Endodermal cell (in vitro differentiated cells): ENCODE measurements around the gene TAF3. TPM values are rescaled to one million over a fixed set of nuclear protein-coding genes. Genes with fewer than 3 reads are reported as not detected.

Source experiments
- DNase-seq: peaks from one replicate; pipeline ENCODE4 v3.0.0-alpha.2; 2017
- H3K27ac ChIP-seq: 2 replicates; pipeline ENCODE4 v1.5.1; 2013; ENCODE audit warnings: mild to moderate bottlenecking, low read depth, low read length, moderate library complexity
- H3K27me3 ChIP-seq: 2 replicates; pipeline ENCODE4 v1.6.1; 2013; ENCODE audit warnings: mild to moderate bottlenecking, low read length, moderate library complexity; ENCODE audit not compliant: insufficient read depth, control insufficient read depth, poor library complexity, severe bottlenecking
- H3K36me3 ChIP-seq: 2 replicates; pipeline ENCODE4 v1.7.0; 2013; ENCODE audit warnings: mild to moderate bottlenecking, low read length, moderate library complexity; ENCODE audit not compliant: control insufficient read depth, insufficient read depth
- H3K4me1 ChIP-seq: one replicate; pipeline ENCODE4 v1.7.0; 2013; ENCODE audit warnings: low read length; ENCODE audit not compliant: control insufficient read depth, insufficient read depth
- H3K4me3 ChIP-seq: 2 replicates; pipeline ENCODE4 v1.5.1; 2013; ENCODE audit warnings: mild to moderate bottlenecking, low read length, moderate library complexity
- H3K9ac ChIP-seq: 2 replicates; pipeline ENCODE4 v1.6.1; 2013; ENCODE audit warnings: mild to moderate bottlenecking, low read length, moderate library complexity; ENCODE audit not compliant: poor library complexity, severe bottlenecking; ENCODE audit errors: extremely low read depth
- H3K9me3 ChIP-seq: 2 replicates; pipeline ENCODE4 v1.6.1; 2013; ENCODE audit warnings: mild to moderate bottlenecking, low read length, moderate library complexity; ENCODE audit not compliant: control insufficient read depth
- H3K27ac Mint-ChIP-seq: 2 replicates; pipeline ENCODE4 v1.8.0; 2020; ENCODE audit warnings: mixed read lengths
- H3K27me3 Mint-ChIP-seq: 2 replicates; pipeline ENCODE4 v1.8.0; 2021; ENCODE audit warnings: mild to moderate bottlenecking, mixed read lengths; ENCODE audit not compliant: insufficient read depth
- H3K36me3 Mint-ChIP-seq: 2 replicates; pipeline ENCODE4 v1.8.0; 2020; ENCODE audit warnings: low read depth, mixed read lengths
- H3K4me1 Mint-ChIP-seq: 2 replicates; pipeline ENCODE4 v1.8.0; 2020; ENCODE audit warnings: mixed read lengths
- H3K4me3 Mint-ChIP-seq: 2 replicates; pipeline ENCODE4 v1.8.0; 2020; ENCODE audit warnings: mild to moderate bottlenecking, moderate library complexity, mixed read lengths
- H3K9me3 Mint-ChIP-seq: 2 replicates; pipeline ENCODE4 v1.8.0; 2020; ENCODE audit warnings: mild to moderate bottlenecking, mixed read lengths
- CTCF ChIP-seq: fragments of 200-600 bp; sonication (generic); conservative IDR thresholded peaks from 2 replicates; pipeline ENCODE4 v1.5.0; 2021; ENCODE audit warnings: antibody characterized with exemption, mild to moderate bottlenecking
- WGBS, 2 experiments: methylation state at CpG; one replicate each; pipeline versions ENCODE4 v1.1.5 to v1.1.7; 2013; ENCODE audit warnings: missing lambda C conversion rate in 2 of 2, mixed read lengths in 1 of 2; ENCODE audit not compliant: insufficient coverage in 1 of 2, insufficient read length in 1 of 2; 5-methylcytosine and 5-hydroxymethylcytosine counted together
- total RNA-seq, 2 donors: library from RNA; stranded (reverse); fragmentation: NEBNext Ultra II Directional in 1 of 2; extraction: Animal tissue kit (Norgen Biotek cat#: 25700) in 1 of 2; gene quantifications; 2 replicates in 1 of 2; 3 replicates in 1 of 2; pipeline ENCODE4 v1.2.1, GENCODE V29; 2021

Gene TAF3
- total RNA-seq, 2 donors from 2014 or later, result 9.9 to 10.0 TPM

DNA sequence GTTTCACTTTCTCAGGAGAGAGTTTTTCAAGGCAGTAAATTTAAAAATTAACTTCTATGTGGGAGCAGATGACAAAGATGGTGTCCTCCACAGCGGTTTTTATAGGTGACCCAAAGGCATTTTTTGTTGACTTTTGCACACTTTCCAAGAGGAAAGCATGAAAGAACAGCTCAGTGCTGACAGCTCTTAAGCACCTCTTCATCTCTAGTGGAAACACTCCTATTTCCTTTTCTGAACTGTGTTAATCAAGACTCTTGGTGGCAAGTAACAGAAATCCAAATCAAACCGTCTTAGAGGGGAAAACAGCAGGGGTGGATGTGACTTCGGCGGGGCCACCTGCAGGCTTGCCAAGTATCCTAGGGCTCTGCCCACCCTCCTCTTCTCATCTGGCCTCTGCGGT is 164.4 kb downstream of the TAF3 start:
- no peak for DNase-seq
- peaks cover 13% of the 10 kb centered on the region for H3K36me3 Mint-ChIP-seq
- H3K27me3 Mint-ChIP-seq, result no peaks in the 10 kb centered on the region
- Histone ChIP-seq H3K9me3 (no peaks in the 10 kb centered on the region), H3K27ac (no peak overlapping the region), H3K36me3 (peaks cover 4% of the 10 kb centered on the region), H3K27me3 (no peaks in the 10 kb centered on the region), H3K9ac (no peak overlapping the region), H3K4me1 (peaks cover 3% of the 10 kb centered on the region), H3K4me3 (no peak overlapping the region)
- 90 to 96% methylated on average over 4 to 5 of the region's 5 CpGs for WGBS, 2 experiments
- no peaks in the 10 kb centered on the region for H3K9me3 Mint-ChIP-seq
- H3K4me1 Mint-ChIP-seq, result peaks cover 11% of the 10 kb centered on the region
- no peak overlapping the region for H3K4me3 Mint-ChIP-seq
- no peak for TF ChIP-seq CTCF
- no peak overlapping the region for H3K27ac Mint-ChIP-seq

DNA sequence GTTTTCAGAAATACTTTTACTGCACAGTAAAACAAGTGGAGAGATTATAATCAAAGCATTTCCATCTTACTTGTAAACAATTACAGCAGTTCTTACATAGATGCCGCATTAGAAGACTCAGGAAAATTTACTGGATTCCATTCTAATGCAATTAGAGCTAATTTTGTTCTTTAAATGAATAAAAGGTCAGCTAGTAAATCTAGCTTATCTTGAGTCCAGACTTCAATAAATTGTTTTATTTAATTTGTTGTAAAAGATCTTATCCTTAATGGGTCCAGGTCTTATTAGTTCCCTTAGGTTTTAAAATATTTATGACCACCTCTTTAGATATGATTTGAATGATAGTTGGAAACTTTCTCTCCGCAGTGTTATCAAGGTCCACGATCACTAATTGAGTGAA is 166.0 kb downstream of the TAF3 start:
- H3K27me3 Mint-ChIP-seq, result no peaks in the 10 kb centered on the region
- H3K9ac ChIP-seq, result no peak overlapping the region
- peaks cover 7% of the 10 kb centered on the region for H3K36me3 Mint-ChIP-seq
- no peak overlapping the region for H3K4me3 ChIP-seq
- H3K4me1 ChIP-seq, result peaks cover 3% of the 10 kb centered on the region
- TF ChIP-seq CTCF, result no peak
- H3K27ac ChIP-seq, result no peak overlapping the region
- DNase-seq, result no peak
- H3K27ac Mint-ChIP-seq, result no peak overlapping the region
- no peaks in the 10 kb centered on the region for H3K9me3 Mint-ChIP-seq
- H3K36me3 ChIP-seq, result no peaks in the 10 kb centered on the region
- H3K4me1 Mint-ChIP-seq, result peaks cover 11% of the 10 kb centered on the region
- H3K9me3 ChIP-seq, result no peaks in the 10 kb centered on the region
- H3K4me3 Mint-ChIP-seq, result no peak overlapping the region
- H3K27me3 ChIP-seq, result no peaks in the 10 kb centered on the region
- 88 to 91% methylated on average over 3 of the region's 3 CpGs for WGBS, 2 experiments

DNA sequence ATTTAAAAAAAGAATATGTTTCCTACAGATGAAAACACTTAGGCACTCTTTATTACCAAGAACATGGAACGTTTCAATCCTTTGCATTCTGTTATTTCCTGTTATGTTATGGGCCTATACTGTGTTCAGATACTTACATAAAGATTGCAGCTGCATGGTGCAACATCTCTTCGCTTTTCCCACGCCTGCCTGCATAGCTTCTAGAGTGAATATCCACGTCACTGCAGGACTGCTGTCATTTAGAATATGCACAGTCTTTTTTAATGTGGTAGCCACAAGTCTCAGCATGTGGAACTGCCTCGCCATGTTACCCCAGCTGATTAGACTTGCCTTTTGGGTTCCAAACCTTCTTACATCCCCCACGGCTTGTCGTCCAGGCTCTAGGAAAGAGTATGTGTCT is 166.6 kb downstream of the TAF3 start:
- Mint-ChIP-seq H3K27me3 (no peaks in the 10 kb centered on the region), H3K27ac (no peak overlapping the region), H3K9me3 (no peaks in the 10 kb centered on the region), H3K4me1 (peaks cover 9% of the 10 kb centered on the region), H3K4me3 (no peak overlapping the region), H3K36me3 (peaks cover 7% of the 10 kb centered on the region)
- H3K9ac ChIP-seq, result no peak overlapping the region
- H3K36me3 ChIP-seq, result no peaks in the 10 kb centered on the region
- no peaks in the 10 kb centered on the region for H3K9me3 ChIP-seq
- DNase-seq, result no peak
- H3K4me3 ChIP-seq, result no peak overlapping the region
- TF ChIP-seq CTCF, result no peak
- peaks cover under 1% of the 10 kb centered on the region for H3K4me1 ChIP-seq
- H3K27ac ChIP-seq, result no peak overlapping the region
- 89 to 95% methylated on average over 7 of the region's 7 CpGs for WGBS, 2 experiments
- H3K27me3 ChIP-seq, result no peaks in the 10 kb centered on the region
